ENCODE data around the gene MLPH.

GRCh38 chr2:237437566-237437965, 49.5 kb upstream of the MLPH start:
- TF ChIP-seq, protein P1, sequence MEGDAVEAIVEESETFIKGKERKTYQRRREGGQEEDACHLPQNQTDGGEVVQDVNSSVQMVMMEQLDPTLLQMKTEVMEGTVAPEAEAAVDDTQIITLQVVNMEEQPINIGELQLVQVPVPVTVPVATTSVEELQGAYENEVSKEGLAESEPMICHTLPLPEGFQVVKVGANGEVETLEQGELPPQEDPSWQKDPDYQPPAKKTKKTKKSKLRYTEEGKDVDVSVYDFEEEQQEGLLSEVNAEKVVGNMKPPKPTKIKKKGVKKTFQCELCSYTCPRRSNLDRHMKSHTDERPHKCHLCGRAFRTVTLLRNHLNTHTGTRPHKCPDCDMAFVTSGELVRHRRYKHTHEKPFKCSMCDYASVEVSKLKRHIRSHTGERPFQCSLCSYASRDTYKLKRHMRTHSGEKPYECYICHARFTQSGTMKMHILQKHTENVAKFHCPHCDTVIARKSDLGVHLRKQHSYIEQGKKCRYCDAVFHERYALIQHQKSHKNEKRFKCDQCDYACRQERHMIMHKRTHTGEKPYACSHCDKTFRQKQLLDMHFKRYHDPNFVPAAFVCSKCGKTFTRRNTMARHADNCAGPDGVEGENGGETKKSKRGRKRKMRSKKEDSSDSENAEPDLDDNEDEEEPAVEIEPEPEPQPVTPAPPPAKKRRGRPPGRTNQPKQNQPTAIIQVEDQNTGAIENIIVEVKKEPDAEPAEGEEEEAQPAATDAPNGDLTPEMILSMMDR (IDR thresholded peaks at IDR 0.05) = no peak
- TF ChIP-seq POLR2A (IDR thresholded peaks at IDR 0.05) (no peak), EP300 (IDR thresholded peaks at IDR 0.05) (no peak), POLR2AphosphoS5 (IDR thresholded peaks at IDR 0.05) (no peak)
